Colonic mucosa (tissue), 4 donors: ENCODE data around the gene TARP. TPM values are rescaled to one million over a fixed set of nuclear protein-coding genes. Genes with fewer than 3 reads are reported as not detected.

Experiments used
- DNase-seq: peaks from one replicate; pipeline ENCODE4 v3.0.0-alpha.2; 2020
- H3K27ac ChIP-seq: fragments of 200-600 bp; one replicate; pipeline ENCODE4 v1.8.0; 2021
- H3K27me3 ChIP-seq: fragments of 200-600 bp; one replicate; pipeline ENCODE4 v1.8.0; 2021
- H3K36me3 ChIP-seq: fragments of 200-600 bp; one replicate; pipeline ENCODE4 v1.8.0; 2021
- H3K4me1 ChIP-seq: fragments of 200-600 bp; one replicate; pipeline ENCODE4 v1.8.0; 2021; ENCODE audit warnings: mild to moderate bottlenecking
- H3K4me3 ChIP-seq: fragments of 200-600 bp; one replicate; pipeline ENCODE4 v1.8.0; 2021
- H3K9ac ChIP-seq, 2 donors: one replicate each; pipeline ENCODE4 v1.7.0; 2013; ENCODE audit warnings: control low read depth in 2 of 2, low read depth in 2 of 2, low read length in 2 of 2
- H3K9me3 ChIP-seq: fragments of 200-600 bp; one replicate; pipeline ENCODE4 v1.8.0; 2021
- CTCF ChIP-seq: fragments of 200-600 bp; IDR thresholded peaks from one replicate; pipeline ENCODE4 v1.8.0; 2022; ENCODE audit warnings: antibody characterized with exemption, mild to moderate bottlenecking
- intact Hi-C: fragments of 100-400 bp; cut with DNase I; formaldehyde crosslinking; loops from one replicate; pipeline ENCODE4 v1.14.1; 2022
- total RNA-seq, 2 donors: library from RNA; stranded (reverse); fragmentation: NEBNext Ultra II Directional in 1 of 2; extraction: Animal tissue kit (Norgen Biotek cat#: 25700) in 1 of 2; gene quantifications; one replicate each; pipeline ENCODE4 v1.2.1, GENCODE V29; 2021
- donor health status: healthy.
- donor health status: DM: no; HTN: no; CAD: no.
- donor health status: DM: no; HTN: no; CAD: no.

The TARP gene

GRCh38 chr7:38211486-38211885, 62.0 kb downstream of the TARP start:
- Histone ChIP-seq H3K36me3 (no peaks in the 10 kb centered on the region), H3K27me3 (no peaks in the 10 kb centered on the region), H3K9ac (no peak overlapping the region), H3K4me1 (no peaks in the 10 kb centered on the region), H3K9me3 (no peaks in the 10 kb centered on the region), H3K27ac (no peak overlapping the region), H3K4me3 (no peak overlapping the region)
- TF ChIP-seq CTCF = no peak
- DNase-seq = no peak
- intact Hi-C loops = no loop called here

Other genes with a start within 250 kb of the TARP start
- 10 to 100 TPM; 25.4 to 25.5 TPM for gene STARD3NL, start 95.4 kb downstream of the TARP start, total RNA-seq